Sigmoid colon (tissue), 7 donors: ENCODE measurements around the gene RPL13A. TPM values are rescaled to one million over a fixed set of nuclear protein-coding genes. Genes with fewer than 3 reads are reported as not detected.

Experiments used
- DNase-seq: peaks from one replicate; pipeline ENCODE4 v3.0.0-alpha.2; 2019
- H3K27ac ChIP-seq, 4 donors: fragments of 200-600 bp; sonication (generic); one replicate each; pipeline ENCODE4 v1.5.1; 2016 to 2019; ENCODE audit warnings: mild to moderate bottlenecking in 1 of 4
- H3K27me3 ChIP-seq, 3 donors: fragments of 200-600 bp; sonication (generic); one replicate each; pipeline ENCODE4 v1.5.1; 2019; ENCODE audit warnings: mild to moderate bottlenecking in 1 of 3
- H3K36me3 ChIP-seq, 4 donors: fragments of 200-600 bp; sonication (generic); one replicate each; pipeline ENCODE4 v1.5.1; 2016 to 2019
- H3K4me1 ChIP-seq, 4 donors: fragments of 200-600 bp; sonication (generic); one replicate each; pipeline ENCODE4 v1.5.1; 2017 to 2019
- H3K4me3 ChIP-seq, 4 donors: fragments of 200-600 bp; sonication (generic); one replicate each; pipeline ENCODE4 v1.5.1; 2017 to 2019; ENCODE audit warnings: mild to moderate bottlenecking in 2 of 4, moderate library complexity in 1 of 4
- H3K9me3 ChIP-seq, 4 donors: fragments of 200-600 bp in 3 of 4; sonication (generic) in 3 of 4; one replicate each; pipeline versions ENCODE4 v1.5.1 to v1.6.1; 2013 to 2019
- EP300 ChIP-seq, 4 donors: sonication (generic); formaldehyde crosslinking; IDR thresholded peaks; one replicate each; pipeline ENCODE4 v1.6.1; 2017; ENCODE audit warnings: antibody characterized with exemption in 4 of 4
- POLR2A ChIP-seq, 2 donors: fragments of 450-650 bp; IDR thresholded peaks; one replicate each; pipeline ENCODE4 v1.6.1; 2016; ENCODE audit warnings: antibody characterized with exemption in 2 of 2, mild to moderate bottlenecking in 2 of 2, moderate library complexity in 2 of 2
- POLR2AphosphoS5 ChIP-seq, 4 donors: sonication (generic); formaldehyde crosslinking; IDR thresholded peaks; one replicate each; pipeline ENCODE4 v1.6.1; 2017; ENCODE audit warnings: antibody characterized with exemption in 4 of 4
- WGBS, 2 donors: extraction: QIAGEN DNeasy Blood & Tissue Kit; methylation state at CpG; one replicate each; pipeline ENCODE4 v1.1.7; 2013; 5-methylcytosine and 5-hydroxymethylcytosine counted together
- intact Hi-C: fragments of 100-400 bp; cut with DNase I; formaldehyde crosslinking; loops from one replicate; pipeline ENCODE4 v1.15.1; 2023
- polyA plus RNA-seq, 3 donors: library from polyadenylated mRNA; stranded (reverse); fragments of 200-250 nt; gene quantifications; one replicate each; pipeline ENCODE4 v1.2.3, GENCODE V29; 2013
- total RNA-seq, 4 donors: library from RNA; depleted of rRNA; stranded (reverse); fragments of >200 nt; gene quantifications; one replicate each; pipeline ENCODE4 v1.1.0, GENCODE V29; 2016
- TF ChIP-seq, protein P1 (sequence below), 4 experiments: fragments of 450-650 bp in 3 of 4; fragments of 200-600 bp in 1 of 4; IDR thresholded peaks; one replicate each; pipeline ENCODE4 v1.5.1; 2016 to 2019; ENCODE audit warnings: antibody characterized with exemption in 4 of 4, mild to moderate bottlenecking in 3 of 4, moderate library complexity in 2 of 4
- donor health status: healthy with polysubstance abuse.
- donor health status: Bipolar disorder and iron deficiency.
- donor health status: healthy.

RPL13A gene
- total and polyA plus RNA-seq, 7 donors: 2,552 to 6,094 (median 4,207) TPM

DNA sequence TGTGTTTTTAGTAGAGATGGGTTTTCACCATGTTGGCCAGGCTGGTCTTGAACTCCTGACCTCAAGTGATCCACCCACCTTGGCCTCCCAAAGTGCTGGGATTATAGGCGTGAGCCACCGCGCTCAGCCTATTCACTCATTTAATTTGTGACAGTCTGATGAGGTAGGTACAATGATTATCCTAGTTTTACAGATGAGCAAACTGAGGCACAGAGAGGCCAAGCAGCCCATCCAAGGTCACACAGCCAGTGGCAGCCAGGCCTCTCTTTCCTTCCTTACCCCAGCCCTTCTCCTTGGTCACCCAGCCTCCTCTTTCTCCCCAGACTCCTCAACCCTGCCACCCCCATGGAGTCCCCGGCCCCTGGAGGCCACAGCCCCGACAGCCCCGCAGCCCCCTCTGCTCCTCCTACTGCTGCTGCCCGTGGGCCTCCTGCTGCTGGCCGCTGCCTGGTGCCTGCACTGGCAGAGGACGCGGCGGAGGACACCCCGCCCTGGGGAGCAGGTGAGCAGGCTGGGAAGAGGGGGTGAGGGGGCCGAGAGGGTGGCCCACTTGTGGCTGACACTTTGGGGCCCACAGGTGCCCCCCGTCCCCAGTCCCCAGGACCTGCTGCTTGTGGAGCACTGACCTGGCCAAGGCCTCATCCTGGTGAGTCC lies 7.3 kb upstream of the RPL13A start:
- Histone ChIP-seq H3K4me1 (peaks cover 0 to 14% (median 7%) of the 10 kb centered on the region in 4 donors), H3K9me3 (no peaks in the 10 kb centered on the region), H3K4me3 (no peak overlapping the region), H3K27ac (no peak overlapping the region), H3K36me3 (peaks cover 0 to 10% (median 0%) of the 10 kb centered on the region in 4 donors), H3K27me3 (no peaks in the 10 kb centered on the region)
- DNase-seq: no peak
- TF ChIP-seq EP300 (IDR thresholded peaks at IDR 0.05) (no peak), POLR2AphosphoS5 (IDR thresholded peaks at IDR 0.05) (no peak), POLR2A (IDR thresholded peaks at IDR 0.05) (no peak)
- TF ChIP-seq, protein P1, sequence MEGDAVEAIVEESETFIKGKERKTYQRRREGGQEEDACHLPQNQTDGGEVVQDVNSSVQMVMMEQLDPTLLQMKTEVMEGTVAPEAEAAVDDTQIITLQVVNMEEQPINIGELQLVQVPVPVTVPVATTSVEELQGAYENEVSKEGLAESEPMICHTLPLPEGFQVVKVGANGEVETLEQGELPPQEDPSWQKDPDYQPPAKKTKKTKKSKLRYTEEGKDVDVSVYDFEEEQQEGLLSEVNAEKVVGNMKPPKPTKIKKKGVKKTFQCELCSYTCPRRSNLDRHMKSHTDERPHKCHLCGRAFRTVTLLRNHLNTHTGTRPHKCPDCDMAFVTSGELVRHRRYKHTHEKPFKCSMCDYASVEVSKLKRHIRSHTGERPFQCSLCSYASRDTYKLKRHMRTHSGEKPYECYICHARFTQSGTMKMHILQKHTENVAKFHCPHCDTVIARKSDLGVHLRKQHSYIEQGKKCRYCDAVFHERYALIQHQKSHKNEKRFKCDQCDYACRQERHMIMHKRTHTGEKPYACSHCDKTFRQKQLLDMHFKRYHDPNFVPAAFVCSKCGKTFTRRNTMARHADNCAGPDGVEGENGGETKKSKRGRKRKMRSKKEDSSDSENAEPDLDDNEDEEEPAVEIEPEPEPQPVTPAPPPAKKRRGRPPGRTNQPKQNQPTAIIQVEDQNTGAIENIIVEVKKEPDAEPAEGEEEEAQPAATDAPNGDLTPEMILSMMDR (IDR thresholded peaks at IDR 0.05): no peak
- intact Hi-C loops: loop anchor here (10.0 kb wide), 1 partner anchor 845 kb away; the partner anchor contains the start of gene DBP
- 89 to 93% methylated on average over 14 of the region's 14 CpGs for WGBS, 2 donors

DNA sequence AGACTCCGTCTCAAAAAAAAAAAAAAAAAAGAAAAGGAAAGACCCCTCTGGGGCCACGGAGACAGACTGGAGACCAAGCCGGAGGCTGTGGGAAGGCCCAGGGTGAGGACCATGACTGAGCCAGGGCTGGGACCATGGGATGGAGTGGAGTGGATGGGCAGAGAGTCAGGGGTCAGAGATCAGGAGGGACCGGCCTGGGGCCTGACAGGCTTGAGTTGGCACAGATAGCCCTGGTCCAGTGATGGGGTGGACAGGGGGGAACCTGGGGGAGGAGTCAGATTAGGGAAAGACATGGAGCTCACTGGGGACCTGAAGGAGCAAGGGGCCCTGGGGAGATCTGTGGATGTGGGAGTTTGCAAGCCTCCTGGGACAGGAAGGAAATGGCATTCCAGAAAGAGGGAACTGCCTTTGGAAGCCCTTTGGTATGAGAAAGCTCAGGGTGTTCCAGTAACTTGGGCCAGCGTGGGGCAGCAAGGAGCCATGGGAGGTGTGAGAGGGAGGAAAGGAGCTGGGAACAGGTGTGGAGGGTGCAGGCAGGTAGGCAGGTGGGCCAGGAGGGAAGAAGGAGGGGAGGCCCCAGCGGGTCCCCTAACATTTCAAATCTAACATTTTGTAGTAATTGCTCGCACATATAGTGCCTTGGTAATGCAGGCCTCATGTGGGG lies 6.3 kb upstream of the RPL13A start:
- Histone ChIP-seq H3K9me3 (no peaks in the 10 kb centered on the region), H3K4me3 (no peak overlapping the region), H3K36me3 (peaks cover 0 to 10% (median 0%) of the 10 kb centered on the region in 4 donors), H3K27ac (no peak overlapping the region), H3K27me3 (no peaks in the 10 kb centered on the region), H3K4me1 (peaks cover 0 to 9% (median 5%) of the 10 kb centered on the region in 4 donors)
- no peak for DNase-seq
- 89 to 90% methylated on average over 7 of the region's 7 CpGs for WGBS, 2 donors
- intact Hi-C loops: no loop called here
- TF ChIP-seq EP300 (IDR thresholded peaks at IDR 0.05): no peak
- no peak for TF ChIP-seq POLR2AphosphoS5 (IDR thresholded peaks at IDR 0.05)
- TF ChIP-seq, protein P1 (IDR thresholded peaks at IDR 0.05): no peak
- no peak for TF ChIP-seq POLR2A (IDR thresholded peaks at IDR 0.05)

DNA sequence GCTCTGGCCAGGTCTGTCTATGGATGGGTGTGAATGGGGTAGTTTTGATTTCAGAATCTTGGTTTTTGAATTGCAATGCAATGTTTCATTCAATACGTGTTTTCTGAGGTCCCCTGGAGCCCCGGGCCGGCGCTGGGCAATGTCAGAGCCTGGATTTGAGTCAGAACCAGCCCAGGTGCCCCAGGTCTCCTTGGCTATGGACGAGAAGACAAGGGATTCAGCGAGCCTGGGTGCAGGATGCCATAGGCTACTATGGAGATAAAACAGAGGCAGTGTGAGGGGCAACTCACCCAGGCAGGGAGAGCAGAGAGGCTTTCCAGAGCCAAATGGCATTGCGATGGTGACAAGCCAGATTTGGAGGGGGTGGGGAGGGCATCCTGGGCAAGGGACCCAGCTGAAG lies 1.2 kb upstream of the RPL13A start:
- intact Hi-C loops: no loop called here
- Histone ChIP-seq H3K4me3 (no peak overlapping the region), H3K36me3 (peaks cover 16 to 30% (median 18%) of the 10 kb centered on the region in 4 donors)

DNA sequence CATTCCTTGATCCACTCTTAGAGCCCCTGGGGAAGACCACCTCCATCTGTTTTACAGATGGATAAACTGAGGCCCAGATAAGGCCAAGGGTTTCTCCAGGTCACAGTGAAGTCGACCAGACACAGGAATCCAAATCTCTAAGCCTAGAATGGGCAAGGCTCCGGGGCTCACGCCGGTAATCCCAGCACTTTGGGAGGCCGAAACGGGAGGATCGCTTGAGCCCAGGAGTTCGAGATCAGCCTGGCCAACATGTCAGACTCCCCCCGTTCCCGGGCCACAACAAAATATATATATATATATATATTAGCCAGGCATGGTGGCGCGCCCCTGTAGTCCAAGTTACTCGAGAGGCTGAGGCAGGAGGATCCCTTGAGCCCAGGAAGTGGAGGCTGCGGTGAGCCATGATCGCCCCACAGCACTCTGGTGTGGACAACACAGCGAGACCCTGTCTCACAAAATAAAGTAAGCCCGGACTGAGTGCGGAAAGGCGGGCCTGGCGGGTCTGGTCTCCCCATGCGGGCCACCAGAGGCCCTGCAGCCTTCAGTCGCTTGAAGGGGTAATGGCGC lies 615 bp upstream of the RPL13A start:
- Histone ChIP-seq H3K4me3 (peak overlapping the region in 2 of 4 donors; percentile 31 to 88), H3K36me3 (peaks cover 18 to 35% (median 23%) of the 10 kb centered on the region in 4 donors), H3K9me3 (no peaks in the 10 kb centered on the region), H3K4me1 (peaks cover 0 to 37% (median 27%) of the 10 kb centered on the region in 4 donors), H3K27me3 (no peaks in the 10 kb centered on the region), H3K27ac (peak overlapping the region; percentile 72 to 94 (median 92))
- TF ChIP-seq POLR2AphosphoS5 (IDR thresholded peaks at IDR 0.05): no peak
- TF ChIP-seq, protein P1 (IDR thresholded peaks at IDR 0.05): peak in 1 of 4 experiments; percentile 17
- WGBS, 2 donors: 64 to 65% methylated on average over 23 of the region's 23 CpGs
- intact Hi-C loops: loop anchor here (1.0 kb wide), 1 partner anchor 10 kb away; the partner anchor contains the start of gene RPS11
- DNase-seq: peak; percentile 80

More for the DNA sequence above, 1.2 kb upstream of the RPL13A start:
- Histone ChIP-seq H3K9me3 (no peaks in the 10 kb centered on the region), H3K27ac (peak overlapping the region in 3 of 4 donors; percentile 72 to 94 (median 93)), H3K27me3 (no peaks in the 10 kb centered on the region), H3K4me1 (peaks cover 0 to 37% (median 27%) of the 10 kb centered on the region in 4 donors)
- TF ChIP-seq, protein P1 (IDR thresholded peaks at IDR 0.05): no peak
- no peak for TF ChIP-seq POLR2A (IDR thresholded peaks at IDR 0.05)
- no peak for TF ChIP-seq EP300 (IDR thresholded peaks at IDR 0.05)
- no peak for TF ChIP-seq POLR2AphosphoS5 (IDR thresholded peaks at IDR 0.05)
- DNase-seq: no peak
- 93 to 97% methylated on average over 7 of the region's 7 CpGs for WGBS, 2 donors
